Neural progenitor cell (in vitro differentiated cells): Measurements from ENCODE around the gene AOC3. TPM values are rescaled to one million over a fixed set of nuclear protein-coding genes. Genes with fewer than 3 reads are reported as not detected.
"Not testable (repeated sequence)": the region's sequence is repeated elsewhere in the genome, so short reads cannot be mapped to it uniquely, and the experiment has no call there.

Experiments
- DNase-seq: peaks from one replicate; pipeline ENCODE4 v3.0.0-alpha.2; 2016; ENCODE audit warnings: low spot score
- H2AFZ ChIP-seq: fragments of 200-600 bp; sonication (generic); replicated peaks from 2 replicates; pipeline ENCODE4 v1.6.1; 2016; ENCODE audit warnings: antibody characterized with exemption
- H3F3A ChIP-seq: fragments of 200-600 bp; sonication (generic); 2 replicates; pipeline ENCODE4 v1.6.1; 2016; ENCODE audit warnings: antibody characterized with exemption, low read depth
- H3K27ac ChIP-seq: fragments of 200-600 bp; sonication (generic); 2 replicates; pipeline ENCODE4 v1.5.1; 2016; ENCODE audit warnings: mild to moderate bottlenecking
- H3K27me3 ChIP-seq: fragments of 200-600 bp; sonication (generic); 2 replicates; pipeline ENCODE4 v1.6.1; 2016; ENCODE audit warnings: mild to moderate bottlenecking, moderate library complexity
- H3K36me3 ChIP-seq: fragments of 200-600 bp; sonication (generic); 2 replicates; pipeline ENCODE4 v1.5.1; 2016
- H3K4me1 ChIP-seq: fragments of 200-600 bp; sonication (generic); 2 replicates; pipeline ENCODE4 v1.6.1; 2016; ENCODE audit warnings: mixed run types
- H3K4me2 ChIP-seq: fragments of 200-600 bp; sonication (generic); 2 replicates; pipeline ENCODE4 v1.6.1; 2016
- H3K4me3 ChIP-seq: fragments of 200-600 bp; sonication (generic); 2 replicates; pipeline ENCODE4 v1.5.1; 2016
- H3K79me2 ChIP-seq: fragments of 200-600 bp; sonication (generic); 2 replicates; pipeline ENCODE4 v1.6.1; 2016; ENCODE audit warnings: low read depth
- H3K9ac ChIP-seq: fragments of 200-600 bp; sonication (generic); 2 replicates; pipeline ENCODE4 v1.6.1; 2016
- H3K9me3 ChIP-seq: fragments of 200-600 bp; sonication (generic); 2 replicates; pipeline ENCODE4 v1.5.1; 2016; ENCODE audit warnings: low read depth
- H4K20me1 ChIP-seq: fragments of 200-600 bp; sonication (generic); 2 replicates; pipeline ENCODE4 v1.6.1; 2016; ENCODE audit warnings: low read depth
- H3K27ac Mint-ChIP-seq: 3 replicates; pipeline ENCODE4 v1.8.0; 2021; ENCODE audit warnings: mixed read lengths
- H3K27me3 Mint-ChIP-seq: 2 replicates; pipeline ENCODE4 v1.8.0; 2022; ENCODE audit warnings: low read depth, mild to moderate bottlenecking, inconsistent platforms, moderate library complexity, mixed read lengths; ENCODE audit not compliant: insufficient read depth
- H3K36me3 Mint-ChIP-seq: 3 replicates; pipeline ENCODE4 v1.8.0; 2021; ENCODE audit warnings: mixed read lengths
- H3K4me1 Mint-ChIP-seq: 3 replicates; pipeline ENCODE4 v1.8.0; 2021; ENCODE audit warnings: mixed read lengths
- H3K4me3 Mint-ChIP-seq: 3 replicates; pipeline ENCODE4 v1.8.0; 2021; ENCODE audit warnings: mild to moderate bottlenecking, moderate library complexity, mixed read lengths
- H3K9me3 Mint-ChIP-seq: 3 replicates; pipeline ENCODE4 v1.8.0; 2020; ENCODE audit warnings: mixed read lengths
- EZH2 ChIP-seq: fragments of 200-600 bp; sonication (generic); IDR thresholded peaks from 2 replicates; pipeline ENCODE4 v1.6.1; 2017; ENCODE audit warnings: antibody characterized with exemption, mild to moderate bottlenecking, moderate library complexity
- EZH2phosphoT487 ChIP-seq: fragments of 200-600 bp; sonication (generic); IDR thresholded peaks from 2 replicates; pipeline ENCODE4 v1.6.1; 2017; ENCODE audit warnings: antibody characterized with exemption
- total RNA-seq: library from RNA; depleted of rRNA; stranded (reverse); fragments of >200 nt; gene quantifications from 2 replicates; pipeline ENCODE4 v1.2.3, GENCODE V29; 2015; ENCODE audit warnings: low replicate concordance
- TF ChIP-seq, protein P1 (sequence below): fragments of 200-600 bp; sonication (generic); IDR thresholded peaks from 2 replicates; pipeline ENCODE4 v1.5.1; 2017; ENCODE audit warnings: antibody characterized with exemption, mild to moderate bottlenecking

AOC3 gene
- total RNA-seq, 1 donor from 2014 or later, result not detected

DNA sequence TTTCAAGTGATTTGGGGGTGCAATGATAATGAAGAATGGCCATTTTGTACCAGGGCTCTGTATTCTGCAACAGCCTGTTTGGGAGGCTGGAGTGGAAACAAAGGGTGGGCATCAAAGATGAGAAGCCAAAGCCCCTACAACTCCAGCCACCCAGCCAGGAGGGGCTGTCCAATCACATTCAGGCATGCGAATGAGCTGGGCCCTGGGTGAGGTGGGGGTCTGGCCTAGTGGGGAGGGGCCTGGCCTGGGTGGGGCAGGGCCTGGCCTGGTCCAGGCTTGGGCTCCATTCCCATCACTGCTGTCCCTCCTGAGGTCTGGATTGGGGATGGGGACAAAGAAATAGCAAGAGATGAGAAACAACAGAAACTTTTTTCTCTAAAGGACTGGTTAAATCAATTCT lies 6.4 kb downstream of the AOC3 start:
- Histone ChIP-seq H2AFZ (no peak overlapping the region), H3K4me2 (no peak overlapping the region), H3K27me3 (no peaks in the 10 kb centered on the region), H3K9ac (peak overlapping the region; percentile 37), H3K79me2 (no peaks in the 10 kb centered on the region), H3K4me1 (no peaks in the 10 kb centered on the region), H3F3A (no peaks in the 10 kb centered on the region), H3K36me3 (no peaks in the 10 kb centered on the region), H3K4me3 (no peak overlapping the region), H3K9me3 (no peaks in the 10 kb centered on the region), H4K20me1 (no peaks in the 10 kb centered on the region), H3K27ac (no peak overlapping the region)
- H3K27ac Mint-ChIP-seq, result no peak overlapping the region
- H3K4me1 Mint-ChIP-seq, result no peaks in the 10 kb centered on the region
- peaks cover 5% of the 10 kb centered on the region for H3K27me3 Mint-ChIP-seq
- peaks cover 2% of the 10 kb centered on the region for H3K36me3 Mint-ChIP-seq
- H3K9me3 Mint-ChIP-seq, result no peaks in the 10 kb centered on the region
- no peak for TF ChIP-seq EZH2
- DNase-seq, result peak; percentile 43
- no peak overlapping the region for H3K4me3 Mint-ChIP-seq

DNA sequence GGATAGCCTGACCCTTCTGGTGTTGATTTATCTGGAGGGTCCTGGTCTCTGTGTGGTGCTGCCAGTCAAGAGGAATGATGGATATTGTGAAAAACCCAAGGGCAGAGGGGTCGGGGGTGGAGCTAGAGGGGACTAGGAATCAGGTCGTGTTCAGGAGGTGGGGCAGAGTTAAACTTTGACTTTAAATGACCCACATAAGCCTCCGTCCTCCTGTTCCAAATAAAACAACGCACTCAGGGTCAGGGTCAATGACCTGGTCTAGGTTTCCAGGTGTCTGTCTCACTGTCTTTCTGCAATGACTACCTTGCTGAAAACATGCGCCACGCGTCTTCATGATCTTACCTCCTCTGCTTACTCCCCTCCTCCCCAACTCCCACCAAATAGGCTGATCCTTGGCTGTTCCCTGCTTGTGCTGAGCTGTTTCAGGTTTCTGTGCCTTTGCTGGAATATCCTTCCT lies 14.7 kb downstream of the AOC3 start:
- Mint-ChIP-seq H3K9me3 (peaks cover 12% of the 10 kb centered on the region), H3K4me1 (peaks cover 7% of the 10 kb centered on the region), H3K27me3 (peaks cover 5% of the 10 kb centered on the region), H3K36me3 (peaks cover 2% of the 10 kb centered on the region), H3K4me3 (no peak overlapping the region), H3K27ac (no peak overlapping the region)
- Histone ChIP-seq H3K36me3 (no peaks in the 10 kb centered on the region), H3K4me3 (no peak overlapping the region), H3K9ac (no peak overlapping the region), H3K4me1 (no peaks in the 10 kb centered on the region), H3K9me3 (peaks cover 4% of the 10 kb centered on the region), H2AFZ (no peak overlapping the region), H3K27ac (no peak overlapping the region), H3K4me2 (no peak overlapping the region), H3K79me2 (no peaks in the 10 kb centered on the region), H4K20me1 (no peaks in the 10 kb centered on the region), H3K27me3 (no peaks in the 10 kb centered on the region), H3F3A (no peaks in the 10 kb centered on the region)
- TF ChIP-seq EZH2phosphoT487 (no peak), EZH2 (no peak)
- TF ChIP-seq, protein P1, sequence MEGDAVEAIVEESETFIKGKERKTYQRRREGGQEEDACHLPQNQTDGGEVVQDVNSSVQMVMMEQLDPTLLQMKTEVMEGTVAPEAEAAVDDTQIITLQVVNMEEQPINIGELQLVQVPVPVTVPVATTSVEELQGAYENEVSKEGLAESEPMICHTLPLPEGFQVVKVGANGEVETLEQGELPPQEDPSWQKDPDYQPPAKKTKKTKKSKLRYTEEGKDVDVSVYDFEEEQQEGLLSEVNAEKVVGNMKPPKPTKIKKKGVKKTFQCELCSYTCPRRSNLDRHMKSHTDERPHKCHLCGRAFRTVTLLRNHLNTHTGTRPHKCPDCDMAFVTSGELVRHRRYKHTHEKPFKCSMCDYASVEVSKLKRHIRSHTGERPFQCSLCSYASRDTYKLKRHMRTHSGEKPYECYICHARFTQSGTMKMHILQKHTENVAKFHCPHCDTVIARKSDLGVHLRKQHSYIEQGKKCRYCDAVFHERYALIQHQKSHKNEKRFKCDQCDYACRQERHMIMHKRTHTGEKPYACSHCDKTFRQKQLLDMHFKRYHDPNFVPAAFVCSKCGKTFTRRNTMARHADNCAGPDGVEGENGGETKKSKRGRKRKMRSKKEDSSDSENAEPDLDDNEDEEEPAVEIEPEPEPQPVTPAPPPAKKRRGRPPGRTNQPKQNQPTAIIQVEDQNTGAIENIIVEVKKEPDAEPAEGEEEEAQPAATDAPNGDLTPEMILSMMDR, result no peak
- DNase-seq, result no peak

DNA sequence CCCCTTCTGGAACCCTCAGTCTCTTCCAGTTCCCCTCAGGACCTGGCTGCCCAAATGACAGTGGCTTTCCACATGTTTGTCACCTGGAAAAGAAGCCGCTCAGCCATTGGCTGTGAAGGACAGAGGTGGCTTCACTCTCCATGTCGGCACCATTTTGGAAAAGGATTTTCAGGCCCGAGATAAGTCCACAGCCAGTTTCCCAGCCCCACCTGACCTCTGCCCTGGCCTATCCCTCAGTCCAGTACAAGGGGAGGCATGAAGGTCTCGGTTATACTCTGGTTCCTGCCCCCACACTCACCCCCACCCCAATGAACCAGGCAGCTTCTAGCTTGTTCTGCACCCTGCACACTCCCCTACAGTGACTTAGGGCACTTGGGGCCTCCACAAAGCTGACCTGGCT lies 15.2 kb downstream of the AOC3 start:
- Mint-ChIP-seq H3K27ac (no peak overlapping the region), H3K4me3 (no peak overlapping the region), H3K4me1 (peaks cover 7% of the 10 kb centered on the region), H3K9me3 (peaks cover 17% of the 10 kb centered on the region), H3K27me3 (peaks cover 5% of the 10 kb centered on the region), H3K36me3 (peaks cover 2% of the 10 kb centered on the region)
- no peak overlapping the region for H3K4me3 ChIP-seq
- H3K9ac ChIP-seq, result no peak overlapping the region
- H3K27ac ChIP-seq, result no peak overlapping the region
- no peak for DNase-seq
- H4K20me1 ChIP-seq, result no peaks in the 10 kb centered on the region
- H3K27me3 ChIP-seq, result no peaks in the 10 kb centered on the region
- H3K9me3 ChIP-seq, result peaks cover 4% of the 10 kb centered on the region
- no peaks in the 10 kb centered on the region for H3K4me1 ChIP-seq
- H3K36me3 ChIP-seq, result no peaks in the 10 kb centered on the region
- H3K79me2 ChIP-seq, result no peaks in the 10 kb centered on the region
- no peaks in the 10 kb centered on the region for H3F3A ChIP-seq
- no peak overlapping the region for H2AFZ ChIP-seq
- TF ChIP-seq EZH2phosphoT487 (no peak), EZH2 (no peak)
- TF ChIP-seq, protein P1, result no peak
- H3K4me2 ChIP-seq, result no peak overlapping the region

DNA sequence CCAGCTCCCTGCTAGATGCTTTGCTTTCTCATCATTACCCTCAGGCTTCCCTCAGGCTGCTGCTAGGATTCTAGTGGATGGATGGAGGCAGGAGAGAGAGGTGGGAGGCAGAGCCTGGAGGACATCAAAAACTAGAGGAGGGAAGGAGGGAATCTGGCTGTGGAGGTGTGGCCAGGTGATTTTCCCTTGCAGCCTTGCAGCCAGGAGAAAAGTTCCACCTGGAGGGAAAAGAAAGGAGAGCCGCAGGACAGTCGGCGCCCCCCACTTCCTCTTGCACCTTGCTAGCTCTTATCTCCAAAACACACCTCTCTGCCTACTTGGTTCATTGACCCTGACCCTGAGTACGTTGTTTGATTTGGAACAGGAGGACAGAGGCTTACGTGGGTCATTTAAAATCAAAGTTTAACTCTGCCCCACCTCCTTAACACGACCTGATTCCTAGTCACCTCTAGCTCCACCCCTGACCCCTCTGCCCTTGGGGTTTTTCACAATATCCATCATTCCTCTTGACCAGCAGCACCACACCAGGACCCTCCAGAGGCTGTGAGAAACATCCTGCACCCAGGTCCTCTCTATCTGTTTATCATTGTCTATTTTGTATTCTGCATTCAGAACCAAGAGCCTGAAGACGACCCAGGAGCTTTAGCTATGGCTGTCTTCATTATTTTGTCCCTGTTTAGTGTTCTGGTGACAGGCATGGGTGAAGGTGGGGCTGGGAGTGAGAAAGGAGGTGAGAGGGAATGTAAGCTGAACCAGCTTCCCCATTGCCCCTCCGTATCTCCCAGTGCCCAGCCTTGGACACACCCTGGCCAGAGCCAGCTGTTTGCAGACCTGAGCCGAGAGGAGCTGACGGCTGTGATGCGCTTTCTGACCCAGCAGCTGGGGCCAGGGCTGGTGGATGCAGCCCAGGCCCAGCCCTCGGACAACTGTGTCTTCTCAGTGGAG lies 15.9 kb downstream of the AOC3 start:
- H3K79me2 ChIP-seq, result no peaks in the 10 kb centered on the region
- H4K20me1 ChIP-seq, result no peaks in the 10 kb centered on the region
- H3K9ac ChIP-seq, result no peak overlapping the region
- DNase-seq, result no peak
- Mint-ChIP-seq H3K9me3 (peaks cover 23% of the 10 kb centered on the region), H3K36me3 (peaks cover 2% of the 10 kb centered on the region), H3K27ac (no peak overlapping the region), H3K4me3 (no peak overlapping the region), H3K27me3 (peaks cover 5% of the 10 kb centered on the region), H3K4me1 (peaks cover 7% of the 10 kb centered on the region)
- H3K27me3 ChIP-seq, result no peaks in the 10 kb centered on the region
- H3K4me1 ChIP-seq, result no peaks in the 10 kb centered on the region
- peaks cover 4% of the 10 kb centered on the region for H3K9me3 ChIP-seq
- no peaks in the 10 kb centered on the region for H3K36me3 ChIP-seq
- H3K4me2 ChIP-seq, result no peak overlapping the region
- H3F3A ChIP-seq, result no peaks in the 10 kb centered on the region
- H3K4me3 ChIP-seq, result no peak overlapping the region
- no peak overlapping the region for H3K27ac ChIP-seq
- TF ChIP-seq EZH2 (no peak), EZH2phosphoT487 (no peak)
- TF ChIP-seq, protein P1, result no peak
- H2AFZ ChIP-seq, result no peak overlapping the region

DNA sequence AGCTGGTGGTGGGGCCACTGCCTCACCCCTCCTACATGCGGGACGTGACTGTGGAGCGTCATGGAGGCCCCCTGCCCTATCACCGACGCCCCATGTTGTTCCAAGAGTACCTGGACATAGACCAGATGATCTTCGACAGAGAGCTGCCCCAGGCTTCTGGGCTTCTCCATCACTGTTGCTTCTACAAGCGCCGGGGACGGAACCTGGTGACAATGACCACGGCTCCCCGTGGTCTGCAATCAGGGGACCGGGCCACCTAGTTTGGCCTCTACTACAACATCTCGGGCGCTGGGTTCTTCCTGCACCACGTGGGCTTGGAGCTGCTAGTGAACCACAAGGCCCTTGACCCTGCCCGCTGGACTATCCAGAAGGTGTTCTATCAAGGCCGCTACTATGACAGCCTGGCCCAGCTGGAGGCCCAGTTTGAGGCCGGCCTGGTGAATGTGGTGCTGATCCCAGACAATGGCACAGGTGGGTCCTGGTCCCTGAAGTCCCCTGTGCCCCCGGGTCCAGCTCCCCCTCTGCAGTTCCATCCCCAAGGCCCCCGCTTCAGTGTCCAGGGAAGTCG lies 16.8 kb downstream of the AOC3 start:
- not testable (repeated sequence) for H3K4me2 ChIP-seq, H4K20me1 ChIP-seq, H3K4me1 Mint-ChIP-seq, H2AFZ ChIP-seq, H3K4me1 ChIP-seq, H3K36me3 Mint-ChIP-seq, H3K27me3 ChIP-seq, H3K9ac ChIP-seq, H3K9me3 ChIP-seq, H3K27me3 Mint-ChIP-seq, H3K79me2 ChIP-seq, H3K27ac ChIP-seq, H3K36me3 ChIP-seq, H3K4me3 Mint-ChIP-seq, H3K27ac Mint-ChIP-seq, H3K4me3 ChIP-seq, DNase-seq, H3F3A ChIP-seq
- H3K9me3 Mint-ChIP-seq, result peaks cover 24% of the 10 kb centered on the region
